AML-193 (cell line): Measurements from ENCODE around the gene ATP5IF1.

ENCODE experiments used
- DNase-seq, 2 experiments: peaks; one replicate each; lab custom pipeline; 2025; lab: John Stamatoyannopoulos, UW

ATP5IF1 gene

DNA sequence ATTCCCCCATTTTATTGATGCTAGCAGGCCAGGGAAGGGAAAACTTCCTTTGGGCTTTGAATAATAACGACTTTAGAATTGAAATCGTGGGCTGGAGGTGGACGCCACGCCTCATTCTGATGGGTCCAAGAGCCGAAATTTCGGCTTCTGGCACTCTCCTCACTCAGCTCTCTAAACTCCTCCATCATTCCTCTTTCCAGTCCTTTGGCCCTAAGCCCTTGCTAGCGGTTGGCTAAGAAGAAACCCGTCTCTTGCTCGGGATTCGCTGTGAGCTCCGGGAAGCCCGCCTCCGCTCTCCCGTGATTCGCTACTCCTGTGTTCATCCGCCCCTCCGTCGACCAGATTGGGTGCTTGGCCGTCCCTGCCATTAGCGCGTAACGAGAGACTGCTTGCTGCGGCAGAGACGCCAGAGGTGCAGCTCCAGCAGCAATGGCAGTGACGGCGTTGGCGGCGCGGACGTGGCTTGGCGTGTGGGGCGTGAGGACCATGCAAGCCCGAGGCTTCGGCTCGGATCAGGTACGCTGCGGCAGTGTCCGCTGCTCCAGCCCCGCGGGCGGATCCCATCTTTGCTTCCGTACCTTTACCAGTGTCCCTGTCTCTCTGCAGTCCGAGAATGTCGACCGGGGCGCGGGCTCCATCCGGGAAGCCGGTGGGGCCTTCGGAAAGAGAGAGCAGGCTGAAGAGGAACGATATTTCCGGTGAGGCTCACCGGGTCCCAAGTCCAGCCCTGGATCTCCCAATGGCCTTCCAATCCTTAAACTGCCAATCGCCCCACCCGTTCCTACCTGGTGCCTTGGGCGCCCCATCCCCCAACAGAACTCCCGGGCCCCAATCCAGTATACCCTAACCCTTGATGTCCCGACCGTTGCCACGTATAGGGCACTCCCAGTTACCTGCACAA is at the start of gene ATP5IF1:
TSS of gene ATP5IF1 (plus strand) at position 370 of the 901 bp plus-strand sequence. CDS start at position 430, 60 bp downstream.
- peak; percentile 96 to 97 for DNase-seq

DNA sequence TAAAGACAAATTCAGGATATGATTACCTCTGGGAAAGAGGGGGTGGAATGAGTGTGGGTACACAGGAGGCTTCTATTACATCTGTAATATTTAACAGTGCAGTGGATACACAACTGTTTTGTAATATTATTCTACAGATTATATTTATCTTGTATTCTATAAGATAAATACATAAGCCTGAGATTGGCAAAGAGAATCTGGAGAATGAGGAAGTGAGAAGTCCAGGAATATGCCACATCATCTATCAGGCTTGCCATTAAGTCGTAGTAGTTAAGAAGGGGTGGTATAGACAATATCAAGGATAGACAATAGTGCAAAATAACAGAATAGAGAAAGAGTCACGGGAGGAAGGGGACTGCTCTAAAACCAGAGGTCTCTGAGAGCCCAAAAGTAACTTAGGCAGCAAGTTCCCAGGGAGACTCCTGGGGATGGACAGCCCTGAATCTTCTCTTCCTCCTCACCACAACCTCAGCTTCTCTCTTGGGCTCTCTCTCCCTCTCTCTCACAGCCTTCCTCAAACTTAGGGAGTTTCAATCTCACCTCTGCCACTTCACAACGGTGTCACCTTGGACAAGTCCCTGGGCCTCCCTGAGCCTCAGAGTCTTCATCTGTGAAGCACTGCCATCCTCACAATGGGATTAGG is 45.5 kb upstream of the ATP5IF1 start:
- DNase-seq: no peak

DNA sequence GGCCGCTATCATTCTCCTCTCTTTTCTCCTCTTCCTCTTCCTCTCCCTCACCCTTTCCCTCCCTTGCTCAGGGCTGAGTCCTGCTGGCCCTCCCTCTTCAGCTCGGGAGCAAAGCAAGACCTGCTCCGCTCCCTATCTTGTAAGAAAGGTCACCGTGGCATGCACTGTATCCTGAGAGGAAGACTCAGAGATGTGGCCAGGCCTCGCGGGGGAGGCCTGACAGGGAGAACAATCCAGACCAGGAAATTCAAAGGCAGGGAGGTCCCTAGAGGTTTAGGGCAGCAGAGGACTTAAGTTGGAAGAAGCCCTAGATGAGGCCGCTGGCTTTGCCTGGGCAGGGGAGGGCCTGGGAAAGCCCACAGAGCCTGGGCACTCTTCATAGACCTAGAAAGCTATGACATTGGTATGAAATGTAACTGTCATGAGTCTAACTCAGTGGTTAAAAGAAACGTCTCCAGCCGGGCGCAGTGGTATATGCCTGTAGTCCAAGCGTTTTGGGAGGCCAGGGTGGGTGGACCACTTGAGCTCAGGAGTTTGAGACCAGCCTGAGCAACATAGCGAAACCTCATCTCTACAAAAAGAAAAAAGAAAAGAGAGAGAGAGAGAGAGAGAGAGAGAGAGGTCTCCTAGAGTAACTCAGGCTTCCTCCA is 44.8 kb upstream of the ATP5IF1 start:
- DNase-seq: no peak

DNA sequence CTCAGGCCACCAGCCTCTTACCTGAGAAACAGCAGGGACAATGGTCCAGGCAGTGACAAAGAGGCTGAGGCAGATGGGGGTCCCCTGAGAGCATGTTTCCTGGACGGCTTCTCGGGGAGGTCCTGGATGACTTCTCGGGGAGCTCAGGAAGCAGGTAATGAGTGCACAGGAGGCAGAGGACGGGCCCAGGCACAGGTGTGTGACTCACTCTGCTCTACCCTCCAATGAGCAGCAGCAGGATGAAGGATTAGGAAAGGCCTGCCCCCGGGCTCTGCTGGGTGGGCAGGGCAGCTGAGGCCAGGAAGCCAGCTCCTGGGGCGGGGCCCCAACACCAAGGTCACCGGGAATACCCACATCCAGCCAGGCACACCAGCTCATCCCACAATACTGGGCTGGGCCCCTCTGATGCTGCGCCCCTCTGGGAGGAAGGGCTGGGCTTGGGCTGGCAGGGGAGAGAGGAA is 42.2 kb upstream of the ATP5IF1 start:
- no peak for DNase-seq

DNA sequence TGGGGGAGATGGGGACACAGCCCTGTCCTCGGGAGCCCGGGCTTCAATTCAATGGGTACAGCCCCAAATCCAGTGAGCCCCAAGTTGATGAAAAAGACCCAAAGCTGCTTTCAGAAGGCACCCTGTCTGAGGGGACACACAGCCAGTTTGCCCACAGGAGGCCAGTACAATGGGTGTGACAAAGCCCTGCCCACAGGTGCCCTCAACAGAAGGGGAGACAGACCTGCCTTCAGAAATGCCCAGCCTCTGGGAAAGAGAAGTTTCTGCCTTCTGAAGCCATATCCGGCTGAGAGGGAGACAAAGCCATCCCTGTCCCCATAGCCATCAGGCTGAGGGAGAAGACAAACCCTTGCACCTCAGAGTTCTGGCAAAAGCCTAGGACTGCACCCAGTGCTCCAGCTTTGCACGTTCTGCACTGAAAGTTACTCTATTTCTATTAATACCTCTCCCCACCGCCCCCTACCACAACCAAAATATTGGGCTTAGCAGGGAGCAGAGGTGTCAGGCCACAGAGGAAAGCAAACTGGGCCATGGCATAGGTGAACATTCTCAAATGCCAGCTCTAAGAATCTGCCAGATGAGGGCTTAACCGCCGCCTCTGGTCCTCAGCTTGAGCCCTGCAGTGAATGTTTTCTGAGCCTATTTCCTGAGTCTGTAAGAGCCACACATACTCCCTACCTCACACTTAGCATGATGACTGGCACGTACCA is 41.4 kb upstream of the ATP5IF1 start:
- DNase-seq: no peak

DNA sequence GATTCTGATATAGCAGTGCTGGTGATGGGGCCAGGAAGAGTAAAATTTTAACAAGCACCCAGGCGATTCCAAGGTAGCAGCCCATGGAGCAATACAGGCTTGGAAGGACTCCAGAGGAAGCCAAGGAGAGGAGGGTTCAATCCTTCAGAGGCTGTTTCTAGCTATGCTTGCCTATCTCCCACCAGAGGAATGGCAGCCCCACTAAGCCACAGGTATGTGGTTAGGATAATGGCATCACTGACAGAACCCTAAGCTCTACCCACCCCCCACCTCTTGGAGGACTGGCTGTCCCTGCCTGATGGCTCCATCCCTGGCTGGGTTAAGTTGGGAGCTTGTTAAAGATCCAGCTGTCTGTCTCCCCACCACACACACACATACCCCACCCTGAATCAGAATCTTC is 40.1 kb upstream of the ATP5IF1 start:
- no peak for DNase-seq

DNA sequence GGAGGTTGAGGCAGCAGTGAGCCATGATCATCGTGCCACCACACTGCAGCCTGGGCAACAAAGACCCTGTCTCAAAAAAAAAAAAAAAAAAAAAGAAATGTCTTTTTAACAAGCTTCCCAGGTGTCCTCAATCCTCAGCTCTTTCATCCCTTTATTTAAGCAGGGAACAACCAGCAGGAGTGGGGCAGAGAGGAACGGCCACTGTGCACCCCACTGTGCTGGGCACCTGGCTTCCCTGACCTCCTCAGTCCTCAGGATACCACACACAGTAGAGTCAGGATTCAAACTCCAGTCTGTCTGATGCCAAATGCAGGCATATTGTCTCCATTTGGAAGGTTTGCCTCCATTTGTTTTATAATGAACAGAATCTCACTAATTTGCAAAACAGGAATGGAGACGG is 39.6 kb upstream of the ATP5IF1 start:
- DNase-seq: no peak

DNA sequence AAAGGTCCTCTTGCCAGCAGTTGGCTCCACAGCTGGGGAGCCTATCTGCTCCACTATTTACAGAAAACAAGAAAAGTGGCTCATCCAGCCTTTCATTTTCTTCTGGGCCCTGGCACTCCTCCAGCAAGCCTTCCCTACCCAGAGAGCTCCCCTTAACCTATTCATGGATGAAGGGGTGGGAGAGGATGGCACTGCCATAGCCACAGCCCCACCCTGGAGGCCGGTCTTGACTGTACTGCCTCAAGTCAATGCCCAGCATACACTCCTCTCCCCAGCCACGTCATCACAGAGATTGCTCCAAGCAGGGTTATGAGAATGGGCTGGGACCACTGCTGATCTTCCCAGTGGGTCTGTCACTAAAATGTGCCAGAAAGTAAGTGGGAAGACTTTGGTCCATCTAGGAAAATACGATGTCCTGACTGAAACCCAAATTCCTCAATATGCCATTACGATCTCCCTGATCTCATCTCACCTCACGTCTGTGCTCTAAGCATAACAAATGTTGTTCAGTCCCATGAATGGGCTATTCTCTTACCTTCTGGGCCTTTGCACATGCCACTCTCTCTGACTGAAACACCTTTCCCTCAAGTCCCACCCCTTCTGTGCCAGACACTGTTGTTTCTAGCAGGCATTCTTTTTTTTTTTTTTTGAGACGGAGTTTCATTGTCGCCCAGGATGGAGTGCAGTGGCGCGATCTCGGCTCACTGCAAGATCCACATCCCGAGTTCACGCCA is 38.1 kb upstream of the ATP5IF1 start:
- no peak for DNase-seq

DNA sequence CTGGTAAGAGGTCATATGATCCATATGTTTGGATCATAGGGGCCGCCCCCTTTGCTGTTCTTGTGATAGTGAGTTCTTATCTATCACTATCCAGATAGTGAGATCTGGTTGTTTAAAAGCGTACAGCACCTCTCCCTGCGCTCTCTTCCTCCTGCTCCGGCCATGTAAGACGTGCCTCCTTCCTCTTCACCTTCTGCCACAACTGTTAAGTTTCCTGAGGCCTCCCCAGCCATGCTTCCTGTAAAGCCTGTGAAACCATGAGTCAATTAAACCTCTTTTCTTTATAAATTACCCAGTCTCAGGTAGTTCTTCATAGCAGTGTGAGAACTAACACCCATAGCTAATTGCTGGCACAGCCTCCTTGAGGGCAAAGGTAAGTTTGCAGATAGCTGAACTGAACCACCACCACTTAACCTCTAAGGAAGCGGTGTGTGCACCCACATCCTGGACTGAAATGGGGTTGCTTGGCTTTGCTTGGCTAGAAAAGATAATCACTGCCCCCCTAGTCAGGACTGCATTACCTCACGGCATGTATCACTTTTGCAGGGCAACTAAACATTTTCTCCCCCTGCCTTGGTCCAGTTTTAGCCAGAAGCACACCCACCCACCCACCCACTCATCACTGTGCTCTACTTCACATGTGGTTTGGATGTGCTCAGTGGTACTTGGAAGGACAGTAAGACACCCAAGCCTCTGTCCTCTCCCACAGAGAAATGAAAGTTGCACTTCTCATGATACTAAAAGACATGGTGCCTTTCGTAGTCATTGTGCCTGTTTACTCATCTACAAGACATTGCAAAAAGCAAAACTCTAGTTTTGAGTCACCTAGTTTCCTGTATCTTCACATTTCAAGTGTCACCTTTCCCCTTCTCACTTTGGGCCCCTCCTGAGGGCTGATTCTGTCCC is 36.3 kb upstream of the ATP5IF1 start:
- no peak for DNase-seq

DNA sequence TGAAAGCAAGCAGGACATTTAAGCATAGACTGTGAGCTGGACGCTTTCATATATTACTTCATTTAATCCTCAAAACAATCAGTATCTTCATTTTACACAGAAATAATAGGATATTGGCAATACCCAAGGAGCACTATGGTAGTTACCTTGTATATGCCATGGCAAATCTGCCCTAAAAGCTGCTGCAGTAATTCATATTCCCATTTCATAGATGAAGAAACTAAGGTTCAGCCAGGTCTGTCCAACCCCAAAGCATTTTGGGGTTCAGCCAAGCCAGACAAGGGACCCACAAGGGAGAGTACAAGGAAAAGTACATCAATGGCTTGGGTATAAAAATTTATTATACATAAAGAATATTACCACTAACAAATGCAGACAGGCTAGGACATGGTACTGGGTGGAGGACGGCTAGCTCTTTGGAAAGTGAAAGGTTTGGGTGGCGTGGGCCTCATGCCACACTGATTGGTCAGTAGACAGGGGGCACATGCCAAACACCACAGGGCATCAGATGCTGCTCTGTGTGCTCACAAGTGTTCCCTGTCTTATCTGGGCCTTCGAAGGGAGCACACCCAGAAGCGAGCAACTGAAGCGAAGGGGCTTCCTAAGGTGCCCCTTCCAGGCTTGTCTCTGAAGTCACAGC is 35.6 kb upstream of the ATP5IF1 start:
- DNase-seq: no peak

DNA sequence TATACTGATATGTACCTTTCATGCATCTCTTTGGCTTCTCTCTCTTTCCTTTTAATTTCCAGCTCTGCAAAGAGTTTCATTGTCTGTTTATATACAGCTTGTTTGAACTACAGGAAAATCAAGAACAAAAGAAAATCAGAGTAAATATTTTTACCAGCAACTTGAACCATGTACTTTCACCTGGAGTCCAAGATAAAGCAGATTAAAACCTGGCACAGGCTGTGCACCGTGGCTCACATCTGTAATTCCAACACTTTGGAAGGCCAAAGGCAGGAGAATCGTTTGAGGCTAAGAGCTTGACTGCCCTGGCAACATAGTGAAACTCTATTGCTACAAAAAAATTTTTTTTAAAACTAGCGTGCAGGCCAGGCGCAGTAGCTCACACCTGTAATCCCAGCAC is 30.7 kb upstream of the ATP5IF1 start:
- no peak for DNase-seq

DNA sequence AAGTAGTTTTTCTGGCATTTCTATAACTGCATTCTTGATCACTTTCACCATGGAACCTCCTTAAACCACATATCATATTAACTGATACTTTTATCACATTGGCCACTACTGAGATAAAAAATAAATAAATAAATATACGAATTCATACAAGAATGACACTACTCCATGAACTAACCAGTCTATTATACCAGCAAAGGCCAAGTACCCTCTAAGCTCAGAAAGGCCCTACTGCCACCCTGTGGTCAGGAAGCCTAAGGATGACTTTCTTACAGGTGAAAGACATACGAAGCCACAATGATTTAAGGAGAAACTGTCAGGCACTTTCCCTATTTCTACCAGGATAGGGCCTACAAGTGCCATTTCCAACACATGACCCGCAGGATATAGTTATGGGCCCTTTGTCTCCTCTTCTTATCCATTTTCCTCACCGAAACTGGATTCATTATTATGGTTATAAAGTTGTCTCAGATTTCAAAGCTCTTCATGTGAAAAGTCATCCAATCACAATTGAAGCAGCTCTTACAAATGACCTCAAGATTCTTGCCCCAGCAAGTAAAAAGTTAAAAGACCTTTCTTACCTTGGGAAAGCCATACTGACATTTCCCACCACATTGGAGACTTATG is 27.0 kb upstream of the ATP5IF1 start:
- peak; percentile 63 to 69 for DNase-seq

DNA sequence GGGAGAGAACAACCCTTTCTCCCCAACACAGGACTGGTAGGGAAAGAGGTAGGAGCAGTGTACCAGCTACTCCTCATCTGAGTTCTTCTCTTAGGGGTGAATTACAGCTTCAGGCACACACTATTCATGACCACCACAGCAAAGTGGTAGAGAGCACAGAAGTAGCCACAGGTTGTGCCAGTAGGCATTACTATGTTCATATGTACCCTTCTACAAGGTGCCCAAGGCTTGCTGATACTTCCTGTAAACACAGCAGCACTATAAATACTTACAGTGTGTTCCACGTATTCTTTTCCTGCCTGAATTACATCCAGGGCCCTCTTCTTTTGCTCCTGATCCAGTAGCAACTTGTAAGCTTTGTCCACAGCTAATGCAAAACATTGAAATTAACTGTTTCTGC is 26.2 kb upstream of the ATP5IF1 start:
- no peak for DNase-seq

DNA sequence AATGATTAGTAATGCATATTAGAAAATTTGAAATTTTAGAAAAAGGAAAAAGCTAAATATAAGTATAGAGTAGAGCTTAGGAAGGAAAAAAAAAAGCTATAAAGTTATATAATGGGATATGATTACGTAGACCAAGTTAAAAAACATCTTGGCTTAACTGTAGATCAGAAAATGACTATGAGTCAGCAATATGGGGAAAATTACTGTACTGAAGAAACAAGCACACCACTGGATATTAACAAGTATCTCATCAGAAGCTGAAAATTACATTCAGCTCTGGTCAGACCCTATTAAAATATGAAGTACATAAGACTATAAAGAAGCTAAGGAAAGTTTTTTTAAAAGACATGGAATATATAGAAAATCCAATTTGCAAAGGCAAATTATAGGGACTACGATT is 22.6 kb upstream of the ATP5IF1 start:
- DNase-seq: no peak

DNA sequence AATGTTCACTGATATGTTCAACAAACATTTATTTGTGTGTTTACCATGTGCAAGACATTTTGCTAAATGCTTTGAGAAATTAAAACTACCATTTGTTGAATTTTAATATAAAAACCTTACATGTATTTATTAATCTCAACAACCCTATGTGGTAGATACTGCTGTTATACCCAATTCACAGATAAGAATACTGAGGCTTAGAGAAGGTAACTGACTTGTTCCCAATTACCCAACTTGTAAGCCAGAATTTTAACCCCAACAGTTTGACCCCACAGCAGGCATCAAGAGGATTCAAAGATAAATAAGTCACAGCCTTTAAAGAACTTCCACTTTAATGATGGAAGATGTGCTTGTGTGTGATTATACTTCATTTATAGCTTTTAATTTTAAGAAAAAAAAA is 6.8 kb upstream of the ATP5IF1 start:
- DNase-seq: no peak

DNA sequence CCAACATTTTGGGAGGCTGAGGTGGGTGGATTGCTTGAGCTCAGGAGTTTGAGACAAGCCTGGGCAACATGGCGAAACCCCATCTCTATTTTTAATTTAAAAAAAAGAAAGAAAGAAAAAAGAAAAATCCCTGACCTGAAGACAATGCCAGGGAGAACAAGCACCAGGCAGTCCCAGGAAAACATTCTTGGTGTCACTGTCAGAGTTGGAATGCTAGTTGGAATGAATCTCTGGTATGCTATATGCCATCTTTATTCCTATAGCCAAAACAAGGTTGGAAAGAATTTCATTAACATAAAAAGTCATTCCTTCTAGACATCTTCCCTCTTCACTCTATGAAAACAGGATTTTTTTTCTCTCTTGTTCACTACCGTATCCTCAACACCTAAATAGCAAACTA is 5.9 kb upstream of the ATP5IF1 start:
- no peak for DNase-seq

DNA sequence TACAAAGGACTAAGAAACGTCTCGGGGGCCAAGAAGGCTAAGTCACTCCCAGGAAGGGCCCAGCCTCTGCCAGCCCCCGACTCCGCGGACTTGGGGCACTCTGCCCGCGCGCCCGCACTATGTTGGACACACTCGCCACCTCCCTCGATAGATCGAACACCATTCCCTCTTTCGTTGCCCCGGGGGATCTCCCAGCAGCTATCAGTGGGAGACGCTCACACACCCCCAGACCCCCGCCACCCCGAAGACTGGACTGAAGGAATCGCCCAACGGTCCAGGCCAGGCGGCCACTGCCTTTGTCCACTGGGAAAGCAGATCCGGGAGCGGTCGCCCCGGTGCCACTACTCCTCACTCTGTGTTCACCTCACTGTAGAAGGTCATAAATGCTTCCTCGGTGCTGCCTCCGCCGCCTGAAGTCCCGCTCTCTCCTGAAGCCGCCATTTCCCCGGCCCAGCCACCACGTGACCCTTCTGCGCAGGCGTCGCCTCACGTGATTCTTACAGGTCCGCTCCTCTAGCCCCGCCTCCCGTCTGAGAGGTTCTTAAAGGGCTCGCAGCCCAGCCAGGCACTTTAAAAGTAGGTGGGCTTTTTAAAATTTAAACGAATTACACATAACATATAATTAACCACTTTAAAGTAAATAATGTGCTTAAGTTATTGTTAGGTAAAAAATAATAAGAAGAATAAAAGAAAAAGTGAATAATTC is 3.2 kb upstream of the ATP5IF1 start, which contains the start of gene DNAJC8:
TSS of gene DNAJC8 (minus strand) at position 472 of the 706 bp plus-strand sequence. CDS start at position 441, 31 bp downstream.
- peak; percentile 86 to 87 for DNase-seq

DNA sequence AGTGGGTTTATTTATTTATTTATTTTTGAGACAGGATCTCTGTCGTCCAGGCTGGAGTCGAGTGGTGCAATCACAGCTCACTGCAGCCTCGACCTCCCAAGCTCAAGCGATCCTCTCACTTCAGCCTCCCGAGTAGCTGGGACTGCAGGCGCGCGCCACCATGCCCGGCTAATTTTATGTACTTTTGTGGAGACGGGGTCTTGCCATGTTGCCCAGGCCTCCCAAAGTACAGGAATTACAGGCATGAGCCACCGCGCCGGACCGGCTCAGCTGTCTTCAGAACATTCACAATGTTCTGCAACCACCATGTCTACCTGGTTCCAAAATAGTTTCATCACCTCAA is 2.7 kb upstream of the ATP5IF1 start:
- DNase-seq: no peak
